ENCODE data around the gene GADL1. TPM values are rescaled to one million over a fixed set of nuclear protein-coding genes. Genes with fewer than 3 reads are reported as not detected.

Gene GADL1
- total RNA-seq, 2 donors from 2014 or later = not detected

DNA sequence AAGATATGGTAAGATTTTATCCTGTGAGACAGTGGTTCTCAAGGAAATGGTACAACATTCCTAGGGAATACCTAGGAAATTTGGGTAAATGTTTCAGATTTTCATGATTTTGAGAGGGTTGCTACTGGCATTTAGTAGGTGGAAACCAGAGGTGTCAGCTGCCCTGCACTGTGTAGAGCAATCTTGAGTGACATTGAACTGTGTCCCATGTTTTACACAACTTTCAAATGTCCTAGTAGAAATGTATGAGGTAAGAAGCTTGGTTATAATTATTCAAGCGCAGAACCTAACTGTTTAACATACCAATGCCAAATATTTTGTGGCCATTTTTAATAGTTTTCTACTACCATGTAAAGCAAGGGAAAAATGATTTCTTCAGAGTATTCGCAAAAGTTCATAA lies 120.4 kb downstream of the GADL1 start:
- no peak overlapping the region for H3K4me3 ChIP-seq
- intact Hi-C loops (cut with DNase I) = loop anchor here (10.0 kb wide), 1 partner anchor 991 kb away; no protein-coding TSS in a partner anchor
- H3K27me3 ChIP-seq = no peaks in the 10 kb centered on the region
- no peak for DNase-seq
- H3K27ac ChIP-seq = no peak overlapping the region
- no peak overlapping the region for H3K9ac ChIP-seq (ENCODE audit: low read depth in 2 of 2, low read length in 2 of 2)
- TF ChIP-seq, protein P1, sequence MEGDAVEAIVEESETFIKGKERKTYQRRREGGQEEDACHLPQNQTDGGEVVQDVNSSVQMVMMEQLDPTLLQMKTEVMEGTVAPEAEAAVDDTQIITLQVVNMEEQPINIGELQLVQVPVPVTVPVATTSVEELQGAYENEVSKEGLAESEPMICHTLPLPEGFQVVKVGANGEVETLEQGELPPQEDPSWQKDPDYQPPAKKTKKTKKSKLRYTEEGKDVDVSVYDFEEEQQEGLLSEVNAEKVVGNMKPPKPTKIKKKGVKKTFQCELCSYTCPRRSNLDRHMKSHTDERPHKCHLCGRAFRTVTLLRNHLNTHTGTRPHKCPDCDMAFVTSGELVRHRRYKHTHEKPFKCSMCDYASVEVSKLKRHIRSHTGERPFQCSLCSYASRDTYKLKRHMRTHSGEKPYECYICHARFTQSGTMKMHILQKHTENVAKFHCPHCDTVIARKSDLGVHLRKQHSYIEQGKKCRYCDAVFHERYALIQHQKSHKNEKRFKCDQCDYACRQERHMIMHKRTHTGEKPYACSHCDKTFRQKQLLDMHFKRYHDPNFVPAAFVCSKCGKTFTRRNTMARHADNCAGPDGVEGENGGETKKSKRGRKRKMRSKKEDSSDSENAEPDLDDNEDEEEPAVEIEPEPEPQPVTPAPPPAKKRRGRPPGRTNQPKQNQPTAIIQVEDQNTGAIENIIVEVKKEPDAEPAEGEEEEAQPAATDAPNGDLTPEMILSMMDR (IDR thresholded peaks at IDR 0.05) = no peak
- no peaks in the 10 kb centered on the region for H3K4me1 ChIP-seq
- H3K9me3 ChIP-seq = no peaks in the 10 kb centered on the region
- H3K36me3 ChIP-seq = no peaks in the 10 kb centered on the region

GRCh38 chr3:30770387-30770786 lies 124.1 kb downstream of the GADL1 start:
- TF ChIP-seq, protein P1 (IDR thresholded peaks at IDR 0.05) = no peak
- no peaks in the 10 kb centered on the region for H3K4me1 ChIP-seq
- no peaks in the 10 kb centered on the region for H3K36me3 ChIP-seq
- no peak overlapping the region for H3K4me3 ChIP-seq
- DNase-seq = no peak
- no peak overlapping the region for H3K9ac ChIP-seq (ENCODE audit: low read depth in 2 of 2, low read length in 2 of 2)
- intact Hi-C loops (cut with DNase I) = loop anchor here (10.0 kb wide), 1 partner anchor 994 kb away; no protein-coding TSS in a partner anchor
- H3K27ac ChIP-seq = no peak overlapping the region
- H3K9me3 ChIP-seq = no peaks in the 10 kb centered on the region
- no peaks in the 10 kb centered on the region for H3K27me3 ChIP-seq

GRCh38 chr3:30768703-30769550 lies 125.5 kb downstream of the GADL1 start:
- no peak overlapping the region for H3K9ac ChIP-seq (ENCODE audit: low read depth in 2 of 2, low read length in 2 of 2)
- H3K9me3 ChIP-seq = no peaks in the 10 kb centered on the region
- intact Hi-C loops (cut with DNase I) = no loop called here
- peak; percentile 77 for DNase-seq
- no peaks in the 10 kb centered on the region for H3K36me3 ChIP-seq
- TF ChIP-seq, protein P1 (IDR thresholded peaks at IDR 0.05) = peak; percentile 77
- no peak overlapping the region for H3K27ac ChIP-seq
- H3K27me3 ChIP-seq = no peaks in the 10 kb centered on the region
- H3K4me3 ChIP-seq = no peak overlapping the region
- H3K4me1 ChIP-seq = no peaks in the 10 kb centered on the region

GRCh38 chr3:30768046-30768445 lies 126.4 kb downstream of the GADL1 start:
- Histone ChIP-seq H3K4me3 (no peak overlapping the region), H3K27me3 (no peaks in the 10 kb centered on the region), H3K9me3 (no peaks in the 10 kb centered on the region), H3K9ac (ENCODE audit: low read depth in 2 of 2, low read length in 2 of 2) (no peak overlapping the region), H3K4me1 (no peaks in the 10 kb centered on the region), H3K36me3 (no peaks in the 10 kb centered on the region), H3K27ac (no peak overlapping the region)
- no peak for DNase-seq
- TF ChIP-seq, protein P1 (IDR thresholded peaks at IDR 0.05) = no peak
- intact Hi-C loops (cut with DNase I) = no loop called here

- DNase-seq = no peak
- Histone ChIP-seq H3K36me3 (no peaks in the 10 kb centered on the region), H3K9ac (ENCODE audit: low read depth in 2 of 2, low read length in 2 of 2) (no peak overlapping the region), H3K4me3 (no peak overlapping the region), H3K4me1 (no peaks in the 10 kb centered on the region), H3K27ac (no peak overlapping the region), H3K9me3 (no peaks in the 10 kb centered on the region), H3K27me3 (no peaks in the 10 kb centered on the region)
- TF ChIP-seq, protein P1 (IDR thresholded peaks at IDR 0.05) = no peak
- intact Hi-C loops (cut with DNase I) = no loop called here
These were observed 127.9 kb downstream of the GADL1 start for GRCh38 chr3:30766522-30766921.
